IMR-90 (cell line): Measurements from ENCODE around the gene HIVEP3.

Source experiments
- CTCF ChIP-seq: conservative IDR thresholded peaks from 2 replicates; pipeline ENCODE4 v1.5.1; 2012; ENCODE audit warnings: mild to moderate bottlenecking, low read depth, low read length, improper control_type of control experiment
- ELK1 ChIP-seq: fragments of 150-350 bp; IDR thresholded peaks from 2 replicates; pipeline ENCODE4 v1.6.1; 2016; ENCODE audit warnings: low read depth, mild to moderate bottlenecking, low read length, moderate library complexity, borderline replicate concordance
- FOS ChIP-seq: fragments of 150-350 bp; IDR thresholded peaks from 2 replicates; pipeline ENCODE4 v1.6.1; 2016; ENCODE audit warnings: low read depth, low read length
- POLR2A ChIP-seq: IDR thresholded peaks from 2 replicates; pipeline ENCODE4 v1.6.1; 2012; ENCODE audit warnings: mild to moderate bottlenecking, low read depth, low read length
- RAD21 ChIP-seq: IDR thresholded peaks from 2 replicates; pipeline ENCODE4 v1.6.1; 2012; ENCODE audit warnings: low read length, improper control_type of control experiment
- SMC3 ChIP-seq: fragments of 150-350 bp; IDR thresholded peaks from 2 replicates; pipeline ENCODE4 v1.6.1; 2016; ENCODE audit warnings: low read depth, mild to moderate bottlenecking, antibody characterized with exemption, low read length, moderate library complexity
- USF2 ChIP-seq: fragments of 150-350 bp; IDR thresholded peaks from 2 replicates; pipeline ENCODE4 v1.6.1; 2017; ENCODE audit warnings: mild to moderate bottlenecking, antibody characterized with exemption, low read length, low read depth

- TF ChIP-seq RAD21 = no peak
- peak; percentile 44 for TF ChIP-seq CTCF
- TF ChIP-seq ELK1 = no peak
- no peak for TF ChIP-seq POLR2A
- TF ChIP-seq USF2 = no peak
- TF ChIP-seq FOS = no peak
- TF ChIP-seq SMC3 = no peak
Observed at GRCh38 chr1:41492341-41492848, 426.3 kb downstream of the HIVEP3 start.
